ENCODE data around the gene ZNF560.
"Not testable (repeated sequence)": the region's sequence is repeated elsewhere in the genome, so short reads cannot be mapped to it uniquely, and the experiment has no call there.

The ZNF560 gene

GRCh38 chr19:9498183-9498902 lies at the start of gene ZNF560:
Gene ZNF560, minus strand, starts transcription at chr19:9498616. Its CDS starts 23,303 bp downstream, at chr19:9475313.
- FAIRE-seq: no peak

DNA sequence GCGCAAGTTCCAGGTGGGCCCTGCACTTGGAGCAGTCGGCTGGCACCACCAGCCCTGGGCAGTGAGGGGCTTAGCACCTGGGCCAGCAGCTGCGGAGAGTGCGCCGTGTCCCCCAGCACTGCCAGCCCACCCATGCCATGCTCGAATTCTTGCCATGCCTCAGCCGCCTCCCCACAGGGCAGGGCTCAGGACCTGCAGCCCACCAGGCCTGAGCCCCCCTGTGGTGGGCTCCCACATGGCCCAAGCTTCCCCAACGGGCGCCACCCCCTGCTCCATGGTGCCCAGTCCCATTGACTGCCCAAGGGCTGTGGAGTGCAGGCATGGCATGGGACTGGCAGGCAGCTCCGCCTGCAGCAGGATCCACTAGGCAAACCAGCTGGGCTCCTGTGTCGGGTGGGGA lies 49.5 kb upstream of the ZNF560 start:
- no peak for FAIRE-seq

GRCh38 chr19:9541281-9541680 lies 42.9 kb upstream of the ZNF560 start:
- not testable (repeated sequence) for FAIRE-seq

DNA sequence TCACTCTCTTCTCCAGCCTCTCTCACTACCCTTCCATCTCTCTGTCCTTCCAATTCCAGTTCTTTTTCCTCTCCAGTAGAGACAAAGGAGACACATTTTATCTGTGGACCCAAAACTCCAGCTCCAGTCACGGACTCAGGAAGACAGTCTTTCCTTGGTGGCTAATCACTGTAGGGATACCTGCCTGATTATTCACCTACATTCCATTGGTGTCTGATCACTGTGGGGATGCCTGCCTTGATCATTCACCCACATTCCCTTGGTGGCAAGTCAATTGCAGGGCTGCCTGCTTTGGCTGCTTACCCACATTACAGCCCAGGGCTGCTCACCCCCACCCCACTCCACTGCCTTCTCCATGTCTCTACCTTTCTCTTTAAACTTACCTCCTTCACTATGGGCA lies 41.5 kb upstream of the ZNF560 start:
- not testable (repeated sequence) for FAIRE-seq

DNA sequence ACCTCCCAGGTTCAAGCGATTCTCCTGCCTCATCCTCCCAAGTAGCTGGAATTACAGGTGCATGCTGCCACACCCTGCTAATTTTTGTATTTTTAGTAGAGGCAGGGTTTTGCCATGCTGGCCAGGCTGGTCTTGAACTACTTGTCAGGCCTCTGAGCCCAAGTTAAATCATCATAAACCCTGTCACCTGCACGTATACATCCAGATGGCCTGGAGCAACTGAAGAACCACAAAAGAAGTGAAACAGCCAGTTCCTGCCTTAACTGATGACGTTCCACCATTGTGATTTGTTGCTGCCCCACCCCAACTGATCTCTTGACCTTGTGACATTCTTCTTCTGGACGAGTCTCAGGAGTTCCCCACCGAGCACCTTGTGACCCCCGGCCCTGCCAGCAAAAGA lies 40.8 kb upstream of the ZNF560 start:
- FAIRE-seq: not testable (repeated sequence)

GRCh38 chr19:9538183-9539058 lies 40.0 kb upstream of the ZNF560 start, which contains the start of gene ZNF426:
Gene ZNF426, minus strand, starts transcription at chr19:9538645. Its CDS starts 2,413 bp downstream, at chr19:9536232.
- peak; percentile 36 for FAIRE-seq

- FAIRE-seq: no peak
Measured at GRCh38 chr19:9535934-9536333, 37.5 kb upstream of the ZNF560 start.

- FAIRE-seq: no peak
Measured at GRCh38 chr19:9531933-9532332, 33.5 kb upstream of the ZNF560 start.

DNA sequence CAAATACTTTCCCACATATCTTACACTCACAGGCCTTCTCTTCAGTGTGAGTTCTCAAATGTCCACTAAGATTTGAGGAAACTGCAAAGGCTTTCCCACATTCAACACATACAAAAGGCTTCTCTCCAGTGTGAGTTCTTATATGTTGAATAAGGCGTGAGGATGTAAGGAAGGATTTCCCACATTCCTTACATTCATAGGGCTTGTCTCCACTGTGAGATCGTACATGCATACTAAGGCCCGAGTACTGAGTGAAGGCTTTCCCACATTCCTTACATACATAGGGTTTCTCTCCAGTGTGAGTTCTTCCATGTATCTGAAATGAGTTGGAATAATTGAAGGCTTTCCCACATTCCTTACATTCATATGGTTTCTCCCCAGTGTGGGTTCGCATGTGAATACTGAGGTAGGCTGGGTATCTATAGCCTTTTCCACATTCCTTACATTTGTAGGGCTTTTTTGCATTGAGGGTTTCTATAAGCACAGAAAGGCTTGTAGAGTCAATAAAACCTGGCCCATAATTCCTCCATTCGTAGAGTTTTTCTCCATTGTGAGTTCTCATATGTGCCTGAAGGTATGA lies 30.4 kb upstream of the ZNF560 start:
- no peak for FAIRE-seq

DNA sequence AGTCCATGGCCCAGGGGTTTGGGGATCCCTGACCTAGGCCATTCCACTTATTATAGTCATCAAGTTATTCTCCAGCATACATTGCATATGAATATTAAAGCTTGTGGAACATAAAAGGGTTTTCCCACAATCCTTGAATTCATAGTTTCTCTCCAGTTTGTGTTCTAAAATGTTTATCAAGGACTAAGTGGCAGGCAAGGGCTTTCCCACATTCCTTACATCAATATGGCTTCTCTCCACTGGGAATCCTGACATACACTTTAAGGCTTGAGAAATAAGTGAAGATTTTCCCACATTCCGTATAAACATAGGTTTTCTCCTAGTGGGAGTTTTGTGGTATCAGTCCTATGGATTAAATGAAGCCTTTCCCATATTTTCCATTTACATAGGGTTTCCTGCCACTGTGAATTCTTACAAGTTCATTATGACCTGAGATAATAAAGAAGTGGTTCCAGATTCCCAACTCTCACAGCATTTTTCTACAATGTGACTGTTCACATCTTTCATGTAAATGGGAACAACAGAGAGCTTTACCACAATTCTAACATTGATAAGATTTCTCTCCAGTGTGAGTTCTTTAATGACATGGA lies 25.6 kb upstream of the ZNF560 start:
- FAIRE-seq: no peak

- FAIRE-seq: no peak
Measured at GRCh38 chr19:9507285-9507684, 8.9 kb upstream of the ZNF560 start.

GRCh38 chr19:9500796-9501195 lies 2.4 kb upstream of the ZNF560 start:
- no peak for FAIRE-seq

DNA sequence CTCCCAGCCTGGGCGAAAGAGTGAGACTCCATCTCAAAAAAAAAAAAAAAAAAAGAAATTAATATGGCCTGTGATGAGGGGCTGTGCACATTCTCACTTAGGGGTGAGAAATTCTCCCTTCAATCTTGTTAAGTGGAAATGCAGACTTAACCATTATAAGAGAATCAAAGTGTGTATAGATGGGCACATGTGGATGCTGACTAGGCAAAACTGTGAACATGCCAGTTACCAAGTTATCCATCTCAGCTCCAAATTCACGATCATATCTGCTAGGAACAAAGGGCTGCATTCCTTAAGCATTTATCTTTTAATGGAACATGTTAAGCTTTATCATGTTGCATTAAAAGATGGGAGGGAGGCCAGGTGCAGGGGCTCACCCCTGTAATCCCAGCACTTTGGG lies 4.3 kb downstream of the ZNF560 start:
- FAIRE-seq: no peak

- no peak for FAIRE-seq
Measured at GRCh38 chr19:9487016-9487415, 11.4 kb downstream of the ZNF560 start.

DNA sequence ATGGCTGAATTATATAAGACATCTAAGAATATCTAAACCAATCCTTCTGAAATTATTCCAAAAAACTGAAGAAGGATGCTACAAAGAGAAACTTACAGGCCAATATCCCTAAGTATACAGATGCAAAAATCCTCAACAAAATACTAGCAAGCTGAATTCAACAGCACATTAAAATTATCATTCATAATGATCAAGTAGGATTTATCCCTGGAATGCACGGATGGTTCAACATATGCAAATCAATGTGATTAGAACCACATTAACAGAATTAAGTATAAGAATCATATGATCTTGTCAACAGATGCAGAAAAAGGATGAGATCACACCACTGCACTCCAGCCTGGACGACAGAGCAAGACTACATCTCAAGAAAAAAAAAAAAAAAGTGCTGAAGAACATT lies 13.3 kb downstream of the ZNF560 start:
- no peak for FAIRE-seq

- FAIRE-seq: no peak
Measured at GRCh38 chr19:9474975-9475374, 23.4 kb downstream of the ZNF560 start.

DNA sequence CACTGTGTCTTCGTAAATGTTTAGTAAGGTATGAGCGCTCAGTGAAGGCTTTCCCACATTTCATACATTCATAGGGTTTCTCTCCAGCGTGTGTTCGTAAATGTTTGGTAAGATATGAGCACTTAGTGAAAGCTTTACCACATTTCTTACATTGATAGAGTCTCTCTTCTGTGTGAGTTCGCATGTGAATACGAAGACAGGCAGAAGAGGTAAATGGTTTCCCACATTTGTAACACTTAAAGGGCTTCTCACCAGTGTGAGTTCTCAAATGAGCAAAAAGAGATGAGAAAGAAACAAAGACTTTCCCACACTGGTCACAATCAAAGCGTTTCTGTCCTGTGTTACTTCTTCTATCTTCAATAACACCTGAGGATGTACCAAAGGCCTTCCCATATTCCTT lies 31.3 kb downstream of the ZNF560 start:
- FAIRE-seq: no peak

DNA sequence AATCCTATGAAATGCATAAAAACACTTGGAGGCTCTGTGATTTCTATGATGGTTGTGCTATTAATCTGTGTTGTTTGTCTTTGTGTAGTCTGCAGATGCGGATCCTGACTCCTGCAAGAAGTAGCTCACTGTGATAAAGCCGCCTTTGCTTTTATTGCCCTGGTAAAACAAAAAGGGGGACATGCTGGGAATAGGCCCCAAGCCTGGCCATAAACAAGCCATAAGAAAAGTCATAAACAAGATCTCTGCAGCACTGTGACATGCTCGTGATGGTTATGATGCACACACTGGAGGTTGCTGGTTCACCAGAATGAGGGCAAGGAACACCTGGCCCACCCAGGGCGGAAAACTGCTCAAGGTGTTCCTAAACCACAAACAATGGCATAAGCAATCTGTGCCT lies 36.5 kb downstream of the ZNF560 start:
- FAIRE-seq: no peak

- FAIRE-seq: no peak
Measured at GRCh38 chr19:9456018-9456689, 42.3 kb downstream of the ZNF560 start.

DNA sequence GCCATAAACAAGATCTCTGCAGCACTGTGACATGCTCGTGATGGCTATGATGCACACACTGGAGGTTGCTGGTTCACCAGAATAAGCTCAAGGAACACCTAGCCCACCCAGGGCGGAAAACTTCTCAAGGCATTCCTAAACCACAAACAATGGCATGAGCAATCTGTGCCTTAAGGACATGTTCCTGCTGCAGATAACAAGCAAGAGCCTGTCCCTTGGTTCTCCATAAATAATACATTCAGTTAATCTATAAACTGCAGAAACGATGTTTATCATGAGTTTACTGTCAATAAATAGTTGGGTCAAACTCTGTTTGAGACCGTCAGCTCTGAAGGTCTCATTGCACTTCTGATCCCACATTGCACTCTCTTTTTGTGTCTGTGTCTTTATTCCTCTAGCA lies 44.5 kb downstream of the ZNF560 start:
- no peak for FAIRE-seq

DNA sequence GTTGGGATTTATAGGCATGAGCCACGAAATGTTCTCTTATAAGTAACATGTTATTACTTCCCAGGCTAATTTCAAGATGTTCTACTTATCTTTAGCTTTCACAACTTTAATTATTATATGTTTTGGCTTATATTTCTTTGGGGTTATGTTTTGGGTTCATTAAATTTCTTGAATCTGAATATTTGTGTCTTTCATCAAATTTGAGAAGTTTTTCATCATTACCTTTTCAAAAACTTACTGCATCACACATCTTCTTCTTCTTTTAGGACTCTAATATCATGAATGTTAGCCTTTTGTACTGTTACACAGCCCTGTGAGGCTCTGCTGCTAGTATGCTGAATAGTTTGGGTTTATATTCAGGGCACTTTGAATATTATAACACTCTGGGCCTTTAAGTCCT lies 53.4 kb downstream of the ZNF560 start:
- FAIRE-seq: no peak

- FAIRE-seq: no peak
Measured at GRCh38 chr19:9436358-9436757, 62.1 kb downstream of the ZNF560 start.
